Measurements from ENCODE around the gene AGRN.

- TF ChIP-seq GABPA (IDR thresholded peaks at IDR 0.05 in 1 of 2, conservative IDR thresholded peaks at IDR 0.05 in 1 of 2): no peak
- TF ChIP-seq REST (IDR thresholded peaks at IDR 0.05): no peak
- no peak for TF ChIP-seq CTCF (IDR thresholded peaks at IDR 0.05; ENCODE audit: low read depth, low read length, missing input control)
- no peak for TF ChIP-seq TAF1 (conservative IDR thresholded peaks at IDR 0.05)
- TF ChIP-seq RAD21 (IDR thresholded peaks at IDR 0.05): no peak
- no peak for TF ChIP-seq MAX (IDR thresholded peaks at IDR 0.05)
- TF ChIP-seq JUND (IDR thresholded peaks at IDR 0.05): no peak
- no peak for TF ChIP-seq HNF4A (conservative IDR thresholded peaks at IDR 0.05)
- TF ChIP-seq ZBTB33 (IDR thresholded peaks at IDR 0.05): no peak
- TF ChIP-seq SP1 (IDR thresholded peaks at IDR 0.05): no peak
- no peak for TF ChIP-seq RXRA (IDR thresholded peaks at IDR 0.05)
- TF ChIP-seq HNF4G (IDR thresholded peaks at IDR 0.05): no peak
- no peak for TF ChIP-seq ATF3 (IDR thresholded peaks at IDR 0.05)
- TF ChIP-seq YY1 (IDR thresholded peaks at IDR 0.05): no peak
Observed at GRCh38 chr1:1043411-1043810, 23.5 kb downstream of the AGRN start.
